IMR-90 (cell line): ENCODE measurements around the gene TIAM2. TPM values are rescaled to one million over a fixed set of nuclear protein-coding genes. Genes with fewer than 3 reads are reported as not detected.

Experiments
- ATAC-seq: fragments of 200-7000 bp; cut with Tn5 transposase; 2 replicates; pipeline ENCODE4 v1.9.1; 2020; ENCODE audit warnings: low read depth, mild to moderate bottlenecking, moderate library complexity
- BruUV-seq: library from RNA; stranded (reverse); fragments of 400-500 nt; replicated peaks from 2 replicates; lab custom pipeline; 2021; lab: Mats Ljungman, UMichigan
- CTCF ChIA-PET: fragments of 300-600 bp; formaldehyde crosslinking; extraction: SDS; loops from one replicate; lab custom pipeline; 2021; ENCODE audit warnings: antibody characterized with exemption; lab: Yijun Ruan, JAX
- POLR2A ChIA-PET: fragments of 300-600 bp; sonication (Branson Sonifier 250); formaldehyde crosslinking; loops from one replicate; lab custom pipeline; 2022; ENCODE audit warnings: antibody characterized with exemption; ENCODE audit not compliant: unreplicated experiment; lab: Charles Lee
- DNase-seq: peaks from one replicate; pipeline ENCODE4 v3.0.0; 2013
- H2AFZ ChIP-seq: replicated peaks from 2 replicates; pipeline ENCODE3; 2013; ENCODE audit warnings: low read length, mild to moderate bottlenecking; ENCODE audit not compliant: poor library complexity
- H2AK5ac ChIP-seq: 2 replicates; pipeline ENCODE4 v1.6.1; 2013; ENCODE audit warnings: low read depth, low read length, inconsistent platforms
- H2AK9ac ChIP-seq: replicated peaks from 2 replicates; pipeline ENCODE3; 2013; ENCODE audit warnings: mild to moderate bottlenecking, low read depth, low read length, moderate library complexity; ENCODE audit not compliant: poor library complexity
- H2BK120ac ChIP-seq: 2 replicates; pipeline ENCODE4 v1.6.1; 2013; ENCODE audit warnings: low read depth, low read length, inconsistent platforms
- H2BK15ac ChIP-seq: 3 replicates; pipeline ENCODE4 v1.6.1; 2013; ENCODE audit warnings: low read depth, low read length, inconsistent platforms
- H2BK20ac ChIP-seq: 2 replicates; pipeline ENCODE4 v1.6.1; 2013; ENCODE audit warnings: low read depth, mild to moderate bottlenecking, inconsistent platforms, low read length, moderate library complexity
- H2BK5ac ChIP-seq: 2 replicates; pipeline ENCODE4 v1.6.1; 2013; ENCODE audit warnings: mild to moderate bottlenecking, low read depth, low read length, inconsistent platforms; ENCODE audit not compliant: poor library complexity, severe bottlenecking
- H3K14ac ChIP-seq: replicated peaks from 2 replicates; pipeline ENCODE4 v1.6.1; 2013; ENCODE audit warnings: low read depth, low read length, inconsistent platforms
- H3K18ac ChIP-seq: 2 replicates; pipeline ENCODE4 v1.6.1; 2013; ENCODE audit warnings: low read depth, low read length, control low read depth
- H3K23ac ChIP-seq: 2 replicates; pipeline ENCODE4 v1.6.1; 2013; ENCODE audit warnings: low read depth, low read length, inconsistent platforms
- H3K27ac ChIP-seq: 2 replicates; pipeline ENCODE4 v1.5.1; 2013; ENCODE audit warnings: mild to moderate bottlenecking, control low read depth, low read length; ENCODE audit not compliant: insufficient read depth
- H3K27me3 ChIP-seq: 2 replicates; pipeline ENCODE4 v1.6.1; 2013; ENCODE audit warnings: low read length; ENCODE audit not compliant: control insufficient read depth, insufficient read depth
- H3K36me3 ChIP-seq: 2 replicates; pipeline ENCODE4 v1.6.1; 2013; ENCODE audit warnings: low read length, mixed read lengths; ENCODE audit not compliant: control insufficient read depth, insufficient read depth
- H3K4ac ChIP-seq: 2 replicates; pipeline ENCODE4 v1.6.1; 2013; ENCODE audit warnings: low read depth, low read length, inconsistent platforms
- H3K4me1 ChIP-seq: 2 replicates; pipeline ENCODE4 v1.6.1; 2013; ENCODE audit warnings: low read length, mixed read lengths; ENCODE audit not compliant: control insufficient read depth, insufficient read depth
- H3K4me2 ChIP-seq: 2 replicates; pipeline ENCODE4 v1.6.1; 2013; ENCODE audit warnings: low read depth, mild to moderate bottlenecking, control low read depth, low read length, moderate library complexity
- H3K4me3 ChIP-seq: 2 replicates; pipeline ENCODE4 v1.5.1; 2013; ENCODE audit warnings: low read depth, mild to moderate bottlenecking, control low read depth, low read length, moderate library complexity; ENCODE audit not compliant: insufficient read depth
- H3K56ac ChIP-seq: 2 replicates; pipeline ENCODE4 v1.6.1; 2013; ENCODE audit warnings: low read length, inconsistent platforms; ENCODE audit not compliant: insufficient read depth; ENCODE audit errors: extremely low read depth
- H3K79me1 ChIP-seq, 2 experiments: 2 replicates each; pipeline ENCODE4 v1.6.1; 2013; ENCODE audit warnings: low read length in 2 of 2, inconsistent platforms in 1 of 2, low read depth in 1 of 2
- H3K9ac ChIP-seq: 2 replicates; pipeline ENCODE4 v1.6.1; 2013; ENCODE audit warnings: low read depth, low read length, control low read depth
- H3K9me1 ChIP-seq: 2 replicates; pipeline ENCODE4 v1.6.1; 2013; ENCODE audit warnings: low read length, inconsistent platforms; ENCODE audit not compliant: insufficient read depth
- H3K9me3 ChIP-seq: 2 replicates; pipeline ENCODE4 v1.6.1; 2013; ENCODE audit warnings: low read length; ENCODE audit not compliant: control insufficient read depth, insufficient read depth
- H4K20me1 ChIP-seq: 2 replicates; pipeline ENCODE4 v1.6.1; 2013; ENCODE audit warnings: low read length, inconsistent platforms; ENCODE audit not compliant: insufficient read depth
- H4K5ac ChIP-seq: 2 replicates; pipeline ENCODE4 v1.6.1; 2013; ENCODE audit warnings: mild to moderate bottlenecking, low read depth, low read length, control low read depth
- H4K8ac ChIP-seq, 2 experiments: 2 replicates each; pipeline ENCODE4 v1.6.1; 2013; ENCODE audit warnings: low read depth in 2 of 2, low read length in 2 of 2, control low read depth in 1 of 2, inconsistent platforms in 1 of 2
- H4K91ac ChIP-seq: 2 replicates; pipeline ENCODE4 v1.6.1; 2013; ENCODE audit warnings: low read depth, low read length, inconsistent platforms; ENCODE audit not compliant: insufficient read depth
- POLR2A ChIP-seq: IDR thresholded peaks from 2 replicates; pipeline ENCODE4 v1.6.1; 2012; ENCODE audit warnings: mild to moderate bottlenecking, low read depth, low read length
- WGBS, 2 experiments: methylation state at CpG; one replicate each; pipeline versions ENCODE4 v1.1.5 to v1.1.7; 2013; ENCODE audit warnings: missing lambda C conversion rate in 2 of 2; ENCODE audit not compliant: insufficient read length in 1 of 2; ENCODE audit errors: extremely low coverage in 2 of 2; 5-methylcytosine and 5-hydroxymethylcytosine counted together
- dilution Hi-C: fragments of 300-500 bp; cut with HindIII; formaldehyde crosslinking; loops from one replicate; pipeline ENCODE4 v1.14.3; 2018; ENCODE audit warnings: low sequenced_read_pairs; ENCODE audit not compliant: unreplicated experiment
- in situ Hi-C: fragments of 300-500 bp; cut with MboI; formaldehyde crosslinking; loops from 3 replicates; pipeline ENCODE4 v1.14.3; 2019; ENCODE audit warnings: low sequenced_read_pairs, inconsistent platforms, mixed read lengths
- intact Hi-C: fragments of 100-400 bp; cut with micrococcal nuclease; formaldehyde crosslinking; loops from 2 replicates; pipeline ENCODE4 v1.10.0; 2022
- polyA plus RNA-seq, 3 experiments: library from polyadenylated mRNA; depleted of rRNA; stranded (reverse); fragments of >200 nt; gene quantifications; 2 replicates each; pipeline ENCODE4 v1.2.3, GENCODE V29; 2012; ENCODE audit warnings: low replicate concordance in 1 of 3
- total RNA-seq: library from RNA; depleted of rRNA; stranded (reverse); fragments of >200 nt; gene quantifications from 2 replicates; pipeline ENCODE4 v1.2.3, GENCODE V29; 2012

The TIAM2 gene
- total and polyA plus RNA-seq, 2 of the 4 experiments (the other 2 are of a cell fraction): 3.1 to 4.7 TPM

GRCh38 chr6:154996841-154997311 is 1.8 kb downstream of the TIAM2 start:
- Histone ChIP-seq H3K27ac (no peak overlapping the region), H3K56ac (no peak overlapping the region), H4K20me1 (peaks cover 4% of the 10 kb centered on the region; the same call in 1 of the 2 replicates), H2BK5ac (no peak overlapping the region), H3K18ac (no peak overlapping the region), H4K91ac (no peak overlapping the region), H2BK120ac (no peak overlapping the region), H3K36me3 (no peaks in the 10 kb centered on the region), H3K14ac (no peak overlapping the region), H3K4me1 (no peaks in the 10 kb centered on the region; the same call in 1 of the 2 replicates), H4K8ac (no peak overlapping the region), H4K5ac (no peak overlapping the region), H3K9me1 (no peaks in the 10 kb centered on the region), H2BK20ac (no peak overlapping the region), H2AK9ac (no peak overlapping the region), H3K9ac (no peak overlapping the region), H3K4me2 (no peak overlapping the region), H3K9me3 (no peaks in the 10 kb centered on the region), H3K79me1 (0 out of 4 replicates have a peak, but pooled peaks cover 6% of the 10 kb centered on the region in 2 experiments), H2AK5ac (no peak overlapping the region), H3K4me3 (no peak overlapping the region), H3K27me3 (no peaks in the 10 kb centered on the region), H2BK15ac (no peak overlapping the region), H3K4ac (no peak overlapping the region), H3K23ac (no peak overlapping the region), H2AFZ (no peak overlapping the region)
- dilution Hi-C loops (no loop called here), intact Hi-C loops (loop anchor here (5.0 kb wide), 1 partner anchor 70 kb away; no protein-coding TSS in a partner anchor), in situ Hi-C loops (no loop called here)
- ATAC-seq (no peak), DNase-seq (no peak)
- ChIA-PET POLR2A (no interaction called here), CTCF (interaction anchor here (0.6 kb wide), 1 partner anchor 532 kb away, joined by 3 read pairs; no protein-coding TSS in a partner anchor)
- no CpG with 5 or more reads among the region's 5 CpGs for WGBS, 2 experiments
- BruUV-seq: no TSS peak
- TF ChIP-seq POLR2A: no peak
